GM04503 (cell line): ENCODE data around the gene GPR21.

Source experiments
- DNase-seq: peaks from one replicate; pipeline ENCODE4 v3.0.0-alpha.2; 2012; ENCODE audit warnings: low read depth

GPR21 gene

GRCh38 chr9:123034881-123035510, 1.5 kb downstream of the GPR21 start:
- DNase-seq: no peak

GRCh38 chr9:123035791-123036190, 2.3 kb downstream of the GPR21 start:
- DNase-seq: no peak

GRCh38 chr9:123036893-123037545, 3.6 kb downstream of the GPR21 start:
- DNase-seq: no peak

DNA sequence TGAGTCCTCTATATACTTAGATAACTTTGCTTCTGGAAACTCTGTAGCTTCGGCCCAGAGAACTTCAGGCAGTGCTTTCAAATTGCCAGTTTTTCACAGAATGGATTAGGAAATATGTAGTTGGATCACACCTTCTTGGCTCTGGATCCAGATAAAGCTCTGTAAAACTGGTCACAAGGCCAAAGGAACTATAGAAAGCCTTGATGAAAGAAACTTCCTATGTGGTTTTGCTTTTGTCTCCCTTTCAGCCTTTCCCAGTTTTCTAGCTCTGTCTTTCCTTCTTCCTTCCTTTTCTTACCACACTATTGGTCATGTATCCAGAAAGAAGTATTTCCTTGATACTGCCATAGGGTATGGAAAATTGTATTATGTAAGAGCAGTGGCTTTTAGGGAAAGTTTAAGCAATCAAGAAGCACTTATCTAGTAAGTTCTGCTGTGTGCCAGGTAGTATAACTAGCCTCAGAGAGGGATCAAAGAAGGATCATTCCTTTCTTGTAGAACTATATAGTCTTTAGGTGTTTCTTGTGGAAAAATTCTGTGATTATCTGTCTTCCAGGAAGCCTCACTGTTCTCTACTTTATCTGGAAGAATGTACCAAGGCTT, 6.3 kb downstream of the GPR21 start:
- no peak for DNase-seq

- no peak for DNase-seq
Observed at GRCh38 chr9:123040801-123041200, 7.3 kb downstream of the GPR21 start.

GRCh38 chr9:123041489-123041888, 8.0 kb downstream of the GPR21 start:
- DNase-seq: no peak

GRCh38 chr9:123043081-123043939, 9.8 kb downstream of the GPR21 start:
- DNase-seq: no peak

DNA sequence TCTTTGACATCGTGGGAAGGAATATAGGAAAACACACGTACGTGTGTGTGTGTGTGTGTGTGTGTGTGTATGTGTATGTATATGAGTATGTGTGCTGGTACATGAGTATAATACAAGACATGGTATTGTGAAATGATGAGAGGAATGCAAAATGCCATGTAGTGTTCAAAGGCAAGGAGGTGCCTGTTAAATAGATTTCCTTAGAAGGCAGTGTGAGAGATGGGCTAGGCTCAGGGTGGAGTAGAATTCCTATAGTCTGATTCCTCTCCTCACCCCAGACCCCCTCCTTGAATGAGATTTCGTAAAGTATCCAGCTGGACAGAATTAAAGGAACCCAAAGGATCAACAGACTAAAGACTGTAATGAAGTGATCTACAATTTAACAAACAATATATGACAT, 11.1 kb downstream of the GPR21 start:
- DNase-seq: peak; percentile 77

- DNase-seq: no peak
Observed at GRCh38 chr9:123046406-123047195, 13.1 kb downstream of the GPR21 start.

DNA sequence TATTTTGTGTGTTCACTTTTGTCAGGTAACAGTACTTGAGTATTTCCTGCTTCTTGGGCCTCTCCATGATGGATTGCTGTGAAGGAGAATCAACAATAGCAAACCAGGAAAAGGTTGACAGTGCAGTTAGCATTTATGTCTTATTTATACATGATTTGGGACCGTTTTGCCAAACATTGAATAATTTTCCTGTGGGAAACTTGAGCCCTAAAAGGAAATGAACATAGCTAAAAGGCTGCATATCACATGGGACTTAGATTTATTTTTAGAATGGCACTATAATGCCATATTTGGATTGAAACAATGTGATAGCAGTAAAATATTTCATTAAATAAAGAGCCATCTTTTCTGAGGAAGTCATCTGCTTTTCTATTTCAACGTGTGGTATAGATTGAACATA, 15.3 kb downstream of the GPR21 start:
- DNase-seq: peak; percentile 66

GRCh38 chr9:123049589-123050222, 16.2 kb downstream of the GPR21 start:
- peak; percentile 56 for DNase-seq

DNA sequence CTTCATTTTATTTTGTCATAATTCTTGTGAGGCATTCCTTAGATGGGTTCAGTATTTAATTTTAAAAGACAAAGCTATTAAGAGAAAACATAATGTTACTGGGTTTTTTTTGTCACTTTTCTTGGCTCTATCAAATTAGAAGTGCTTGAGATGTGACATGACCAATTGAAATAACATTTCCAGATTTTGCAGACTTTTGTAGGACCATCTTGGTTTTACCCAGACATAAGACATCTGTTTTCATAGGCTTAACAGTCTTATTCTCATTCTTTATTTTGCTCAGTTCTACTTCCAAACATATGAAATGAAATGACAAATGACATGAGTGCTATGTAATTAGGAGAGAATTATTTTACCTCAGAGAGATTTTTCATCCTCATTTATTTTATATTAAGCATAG, 19.6 kb downstream of the GPR21 start:
- no peak for DNase-seq

DNA sequence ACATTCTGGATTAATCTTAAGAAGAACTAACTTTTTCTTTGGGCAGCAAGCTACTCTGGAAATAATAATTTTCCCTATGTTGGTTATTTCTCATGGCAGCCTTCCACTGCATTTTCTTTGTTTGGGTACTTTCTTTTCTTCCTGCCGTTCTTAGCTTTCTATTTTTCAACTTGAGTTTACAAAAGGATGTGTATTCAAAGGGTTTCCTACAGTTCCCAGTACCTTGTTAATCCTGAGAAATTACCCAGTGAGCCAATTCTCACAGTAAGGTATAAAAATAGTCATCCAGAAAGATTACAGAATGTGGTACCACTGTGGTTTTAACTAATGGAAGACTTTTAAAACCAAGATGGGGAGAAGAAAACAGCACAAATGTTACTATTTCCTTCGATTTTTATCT, 20.2 kb downstream of the GPR21 start:
- DNase-seq: no peak

DNA sequence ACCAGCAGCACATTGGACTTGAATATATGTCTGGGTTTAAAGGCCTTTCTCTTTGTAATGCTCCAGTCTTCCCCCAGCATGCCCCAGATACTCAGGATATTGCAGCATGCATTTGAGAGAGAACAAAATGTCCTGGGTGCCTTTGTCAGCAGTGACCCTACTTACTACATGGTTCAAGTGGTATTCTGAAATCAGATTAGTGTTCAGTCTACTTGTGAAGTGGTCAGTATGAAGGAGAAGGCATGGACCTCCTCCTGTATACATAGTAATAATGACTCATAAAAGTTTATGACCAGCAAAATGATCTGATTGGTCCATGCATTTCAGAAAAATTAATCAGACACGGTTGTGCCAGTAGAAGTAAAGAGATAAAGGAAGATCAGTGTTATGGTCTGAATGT, 25.4 kb downstream of the GPR21 start:
- no peak for DNase-seq

DNA sequence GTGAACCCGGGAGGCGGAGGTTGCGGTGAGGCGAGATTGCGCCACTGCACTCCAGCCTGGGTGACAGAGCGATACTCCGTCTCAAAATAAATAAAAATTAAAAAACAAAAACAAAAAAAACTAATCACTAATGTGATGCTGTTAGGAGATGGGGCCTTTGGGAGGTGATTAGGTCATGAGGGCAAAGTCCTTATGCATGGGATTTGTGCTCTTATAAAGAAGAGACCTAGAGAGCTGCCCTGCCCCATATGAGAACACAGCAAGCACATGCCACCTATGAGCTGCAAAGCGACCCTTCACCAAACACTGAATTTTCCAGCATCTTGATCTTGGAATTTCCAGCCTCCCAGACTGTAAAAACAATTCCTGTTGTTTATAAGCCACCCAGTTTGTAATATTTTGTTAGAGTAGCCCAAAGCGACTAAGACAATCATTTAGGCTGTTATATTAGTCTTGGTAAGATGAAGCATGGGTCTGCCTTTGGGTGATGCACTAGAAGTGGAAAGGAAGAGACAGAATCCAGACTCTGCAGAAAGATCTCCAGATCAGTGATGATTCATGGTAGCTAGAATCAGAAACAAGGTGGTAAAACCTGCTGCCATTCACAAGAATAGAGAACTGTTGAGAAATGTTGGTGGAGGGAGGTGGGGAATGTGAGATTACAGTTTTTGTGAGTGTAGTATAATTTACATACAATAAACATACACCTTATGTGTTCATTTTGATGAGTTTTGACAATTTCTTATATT, 26.2 kb downstream of the GPR21 start:
- no peak for DNase-seq

- no peak for DNase-seq
Observed at GRCh38 chr9:123061216-123061615, 27.7 kb downstream of the GPR21 start.

GRCh38 chr9:123062351-123063176, 29.1 kb downstream of the GPR21 start:
- DNase-seq: peak; percentile 55

DNA sequence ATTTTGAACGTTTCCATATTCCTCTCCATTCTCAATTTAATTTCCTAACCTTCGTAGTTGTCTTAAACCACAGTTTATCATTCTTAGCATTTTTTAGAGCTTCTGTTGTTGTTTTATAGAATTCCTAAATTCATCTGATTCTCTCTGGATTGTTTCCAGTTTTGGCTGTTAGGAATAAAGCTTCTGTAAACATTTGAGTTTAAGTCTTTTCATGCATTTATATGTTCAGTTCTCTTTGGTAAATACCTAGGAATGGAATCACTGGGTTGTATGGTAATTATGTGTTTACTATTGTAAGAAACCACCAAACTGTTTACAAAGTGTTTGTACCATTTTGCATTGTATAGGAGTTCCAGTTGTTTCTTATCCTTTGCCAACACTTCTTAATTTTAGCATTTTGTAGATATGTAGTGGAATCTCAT, 29.7 kb downstream of the GPR21 start:
- DNase-seq: peak; percentile 86

- DNase-seq: no peak
Observed at GRCh38 chr9:123063896-123064295, 30.4 kb downstream of the GPR21 start.

DNA sequence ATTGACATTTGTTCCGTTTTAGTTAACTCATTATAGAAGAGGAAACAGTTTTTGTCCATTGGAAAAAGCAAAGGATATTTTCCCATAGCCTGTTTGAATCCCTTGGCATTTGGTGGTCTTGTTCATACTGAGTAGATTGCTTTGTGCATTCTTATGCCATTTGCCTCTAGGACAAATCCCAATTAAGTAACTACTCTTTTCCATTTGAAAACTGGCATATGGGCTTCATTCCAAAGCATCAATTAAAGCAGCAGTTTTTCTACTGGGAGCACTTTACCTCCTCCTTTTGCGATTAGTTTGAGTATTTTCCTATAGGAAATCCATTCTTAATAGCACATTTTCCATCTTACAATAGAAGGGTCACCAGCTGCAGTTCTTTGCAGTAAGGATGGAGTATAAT, 31.2 kb downstream of the GPR21 start:
- no peak for DNase-seq
